ENCODE measurements around the gene LAPTM5. TPM values are rescaled to one million over a fixed set of nuclear protein-coding genes. Genes with fewer than 3 reads are reported as not detected.

LAPTM5 gene
- total and polyA plus RNA-seq, 2 of the 8 experiments (the other 6 are each of a cell fraction or from before 2014, with no cell fraction given), result 0.37 to 1.4 TPM

GRCh38 chr1:30742963-30743559, 14.5 kb downstream of the LAPTM5 start (continued):
- no peak for TF ChIP-seq BRCA1 (IDR thresholded peaks at IDR 0.05; ENCODE audit: low read depth, low read length)
- no peak for TF ChIP-seq RBBP5 (IDR thresholded peaks at IDR 0.05; ENCODE audit: borderline replicate concordance, low read depth, low read length)
- no peak for TF ChIP-seq ASH2L (IDR thresholded peaks at IDR 0.05; ENCODE audit: low read length)
- no peak for TF ChIP-seq PHF8 (conservative IDR thresholded peaks at IDR 0.05; ENCODE audit: low read depth, low read length)
